GM20431 (cell line): ENCODE measurements around the gene ZBED3.
"Not testable (repeated sequence)": the region's sequence is repeated elsewhere in the genome, so short reads cannot be mapped to it uniquely, and the experiment has no call there.

Experiments
- in situ Hi-C: fragments of 300-500 bp; cut with MseI, MboI; formaldehyde crosslinking; loops from one replicate; pipeline ENCODE4 v1.15.0; 2020; ENCODE audit warnings: low sequenced_read_pairs; ENCODE audit not compliant: unreplicated experiment

The ZBED3 gene, protein sequence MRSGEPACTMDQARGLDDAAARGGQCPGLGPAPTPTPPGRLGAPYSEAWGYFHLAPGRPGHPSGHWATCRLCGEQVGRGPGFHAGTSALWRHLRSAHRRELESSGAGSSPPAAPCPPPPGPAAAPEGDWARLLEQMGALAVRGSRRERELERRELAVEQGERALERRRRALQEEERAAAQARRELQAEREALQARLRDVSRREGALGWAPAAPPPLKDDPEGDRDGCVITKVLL

DNA sequence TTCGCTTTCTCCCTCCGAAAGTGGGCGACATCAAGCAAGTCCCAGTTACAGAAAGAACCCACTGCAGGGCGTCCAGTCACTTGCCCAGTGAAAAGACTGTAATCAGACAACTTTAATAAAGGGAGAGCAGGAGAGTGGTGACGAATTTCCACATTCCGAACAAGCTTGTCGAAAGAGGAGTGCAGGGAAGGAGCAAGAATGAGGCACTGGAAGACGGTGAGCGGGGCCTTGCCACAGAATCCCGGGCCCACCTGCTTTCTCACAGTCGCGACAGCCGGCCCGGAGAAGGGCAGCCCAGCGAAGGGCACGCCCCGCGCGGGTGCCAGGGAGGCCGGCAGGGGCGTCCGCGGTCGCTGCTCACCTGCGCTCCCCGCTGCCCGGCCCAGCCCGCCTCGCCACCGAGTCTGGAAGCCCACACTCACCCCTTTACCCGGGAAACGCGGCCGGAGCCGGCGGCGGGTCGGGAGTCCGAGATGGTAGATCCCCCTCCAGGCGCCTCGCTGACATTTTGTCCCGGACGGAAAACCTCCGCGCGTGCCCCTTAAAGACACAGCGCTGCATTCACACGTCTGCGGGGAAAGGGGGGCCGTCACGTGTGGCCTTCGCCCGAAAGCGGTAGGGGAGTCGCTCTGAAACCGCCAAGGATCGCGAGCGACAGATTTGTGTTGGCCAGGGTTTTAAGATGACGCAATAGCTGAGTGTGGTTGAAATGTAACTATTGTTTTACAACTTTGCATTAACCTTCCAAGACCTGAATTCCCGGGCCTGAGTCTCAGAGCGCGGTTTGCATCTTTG, at the start of gene ZBED3:
Gene ZBED3, minus strand, starts transcription at position 597 of the 795 bp plus-strand sequence. CDS start 9,407 bp downstream, outside the sequence.
- in situ Hi-C loops, result no loop called here

DNA sequence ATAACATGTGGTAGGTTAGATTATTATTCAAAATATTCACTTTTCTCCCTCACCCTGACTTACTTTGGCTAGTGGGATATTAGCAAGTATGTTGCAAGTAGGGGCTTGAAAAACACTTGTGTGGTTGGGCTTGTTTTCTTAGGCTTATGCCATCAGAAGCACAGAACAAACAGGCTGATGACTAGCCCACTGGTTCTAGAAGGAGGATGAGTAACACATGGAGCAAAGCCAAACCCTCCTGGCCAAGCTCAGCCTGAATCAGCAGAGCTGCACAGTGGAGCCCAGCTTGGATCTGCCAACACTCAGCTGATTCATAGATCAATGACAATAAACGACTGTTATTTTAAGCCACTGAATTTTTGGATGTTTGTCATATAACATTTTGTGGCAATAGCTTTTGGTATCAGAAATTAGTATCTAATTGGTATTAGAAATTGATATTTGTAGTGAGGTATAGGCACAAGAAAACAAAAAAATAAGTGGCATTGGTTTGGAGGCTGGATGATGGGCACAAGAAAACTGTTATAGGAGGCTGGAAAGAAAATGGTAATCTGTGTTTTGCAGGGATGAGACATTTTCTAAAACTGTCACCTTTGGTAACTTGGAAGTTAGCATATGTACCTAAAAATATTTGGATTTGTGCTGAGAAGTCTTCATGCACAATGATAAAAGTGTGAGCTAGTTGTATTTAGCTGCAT, 46.1 kb upstream of the ZBED3 start:
- in situ Hi-C loops, result no loop called here

DNA sequence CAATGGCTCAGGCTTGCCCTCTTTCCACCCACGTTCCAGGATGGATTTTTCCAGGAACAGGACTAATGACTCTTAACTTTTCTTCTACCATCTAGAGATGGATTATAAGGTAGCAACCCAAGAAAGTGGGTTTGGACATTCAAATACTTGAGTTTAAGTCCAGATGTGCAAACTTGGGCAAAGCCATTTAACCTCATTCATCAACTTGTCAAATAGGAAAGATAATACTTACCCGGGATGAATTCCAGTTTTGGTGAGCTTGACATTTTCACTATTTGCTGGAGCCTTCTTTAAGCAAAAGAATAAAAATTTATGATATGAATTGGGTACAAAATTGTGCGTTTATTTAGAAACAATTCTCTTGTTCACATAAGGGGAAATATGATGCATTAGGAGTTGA, 44.3 kb upstream of the ZBED3 start:
- in situ Hi-C loops, result no loop called here

DNA sequence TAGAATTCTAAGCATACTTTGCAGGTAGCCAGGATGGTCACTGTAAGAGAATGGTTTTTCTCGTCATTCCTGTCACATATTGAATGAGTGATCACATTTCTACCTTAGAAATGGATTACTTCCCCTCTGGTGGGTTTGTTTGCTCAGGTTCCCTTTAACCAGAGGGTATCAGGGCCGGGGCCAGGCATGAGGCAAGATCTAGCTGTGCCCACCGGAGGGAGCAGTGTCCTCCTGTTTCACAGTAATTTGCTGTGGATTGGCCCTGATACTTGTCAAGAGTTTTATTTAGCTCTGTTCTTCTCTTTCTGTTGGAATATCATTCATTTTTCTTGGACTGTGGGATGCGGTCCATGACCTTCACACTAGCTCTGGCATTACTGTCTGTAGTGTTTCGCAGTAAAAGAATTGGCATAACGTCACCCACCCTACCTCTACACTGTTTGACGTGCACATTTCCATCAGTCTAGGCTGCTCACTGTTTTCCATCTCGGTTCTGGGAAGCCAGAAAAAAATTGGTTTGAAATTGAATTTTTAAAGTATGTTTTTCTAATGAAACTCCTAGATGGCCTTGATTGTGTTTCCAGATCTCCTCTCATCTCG, 42.4 kb upstream of the ZBED3 start:
- in situ Hi-C loops, result no loop called here

DNA sequence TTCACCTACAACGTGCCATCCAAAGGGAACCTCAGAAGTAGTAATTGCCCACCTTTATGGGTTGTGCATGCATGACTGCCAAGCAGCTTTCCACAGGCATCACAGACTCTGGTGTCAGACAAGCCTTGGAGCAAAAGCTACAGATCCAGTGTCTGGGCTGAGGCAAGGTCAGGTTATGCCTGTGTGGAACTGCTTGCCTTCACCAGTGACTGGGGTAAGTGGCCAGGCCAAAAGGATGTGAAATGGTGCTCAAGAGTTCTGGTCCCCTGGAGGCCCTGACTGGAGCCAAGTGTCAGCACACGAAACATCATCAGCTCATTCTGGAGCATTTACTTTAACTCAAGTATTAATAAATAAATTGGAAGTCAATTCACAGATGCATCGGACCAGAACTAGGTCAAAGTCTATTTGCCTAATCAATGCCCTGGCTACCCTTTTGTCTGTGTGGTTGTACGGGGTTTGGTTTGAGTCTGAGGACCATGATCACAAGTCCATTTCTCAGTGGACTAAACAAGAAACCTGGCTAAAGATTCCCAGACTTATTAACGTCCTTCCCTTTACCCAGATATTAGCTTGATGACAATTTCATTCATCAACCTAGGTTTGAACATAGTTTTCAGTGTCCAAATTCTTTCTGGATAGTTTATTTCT, 41.5 kb upstream of the ZBED3 start:
- in situ Hi-C loops, result no loop called here

DNA sequence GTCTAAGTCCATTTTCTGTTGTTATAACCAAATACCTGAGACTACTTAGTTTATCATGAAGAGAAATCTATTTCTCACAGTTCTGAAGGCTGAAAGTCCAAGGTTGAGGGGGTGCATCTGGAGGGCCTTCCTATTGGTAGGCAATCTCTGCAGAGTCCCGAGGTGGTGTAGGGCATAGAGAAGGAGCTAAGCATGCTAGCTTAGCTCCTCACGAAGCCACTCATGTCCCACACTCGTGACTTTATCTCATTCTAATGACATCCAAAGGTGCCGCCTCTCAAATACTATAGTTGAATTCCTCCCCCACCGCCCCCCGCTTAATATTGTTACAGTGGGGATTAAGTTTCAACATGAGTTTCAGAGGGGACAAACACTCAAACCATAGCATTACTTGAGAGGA, 36.0 kb upstream of the ZBED3 start:
- in situ Hi-C loops, result no loop called here

DNA sequence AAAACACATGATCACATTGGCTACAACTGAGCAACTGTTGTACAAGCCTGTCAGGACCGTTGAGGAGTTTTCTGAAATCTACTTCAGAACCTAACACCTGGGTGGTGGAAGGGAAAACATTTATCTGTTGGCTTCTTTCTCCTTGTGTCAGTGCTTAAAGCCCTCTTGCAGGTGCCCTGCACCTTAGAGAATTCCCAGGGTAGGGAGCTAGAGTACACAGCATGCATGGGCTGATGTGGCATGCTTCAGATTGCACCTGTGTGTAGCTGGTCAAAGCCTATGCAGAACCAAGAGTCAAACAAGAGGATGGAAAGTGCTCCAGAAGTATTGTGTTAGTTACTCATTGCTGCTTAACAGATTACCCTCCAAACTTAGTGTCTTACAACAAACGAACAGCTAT, 33.6 kb upstream of the ZBED3 start:
- in situ Hi-C loops, result no loop called here

DNA sequence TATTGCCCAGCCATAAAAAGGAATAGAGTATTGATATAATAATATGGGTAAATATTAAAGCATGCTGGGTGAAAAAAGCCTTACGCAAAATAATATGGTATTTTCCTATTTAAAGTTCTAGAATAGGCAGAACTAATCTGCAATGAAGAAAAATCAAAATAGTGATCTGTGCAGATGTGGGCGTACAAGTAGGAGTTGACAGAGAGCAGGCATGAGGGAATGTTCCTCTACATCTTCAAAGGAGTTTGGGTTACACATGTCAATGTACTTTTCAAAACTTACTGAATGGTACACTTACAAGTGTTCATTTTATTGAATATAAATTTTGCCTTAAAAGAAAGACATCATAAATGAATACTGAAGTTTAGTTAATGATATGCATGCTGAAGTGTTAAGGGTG, 33.0 kb upstream of the ZBED3 start:
- in situ Hi-C loops, result no loop called here

DNA sequence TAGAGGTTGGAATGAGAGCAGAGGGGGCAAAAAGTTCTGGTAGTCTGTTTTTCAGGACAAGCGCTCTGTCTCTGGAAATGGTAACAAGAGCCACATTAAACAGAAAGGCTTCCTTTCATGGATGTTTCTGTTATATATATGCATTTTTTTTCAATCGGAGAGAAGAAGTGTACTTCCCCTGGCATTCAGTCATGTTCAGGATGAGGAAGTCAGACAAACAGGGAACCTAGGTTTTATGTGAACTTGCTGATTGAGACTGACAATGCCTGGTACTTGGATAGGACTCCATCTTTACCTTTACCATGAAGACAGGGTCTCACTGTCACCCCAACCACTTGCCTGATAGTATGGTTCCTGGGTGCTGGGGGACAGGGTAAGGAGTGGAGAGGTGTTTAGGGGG, 30.1 kb upstream of the ZBED3 start:
- in situ Hi-C loops, result no loop called here

DNA sequence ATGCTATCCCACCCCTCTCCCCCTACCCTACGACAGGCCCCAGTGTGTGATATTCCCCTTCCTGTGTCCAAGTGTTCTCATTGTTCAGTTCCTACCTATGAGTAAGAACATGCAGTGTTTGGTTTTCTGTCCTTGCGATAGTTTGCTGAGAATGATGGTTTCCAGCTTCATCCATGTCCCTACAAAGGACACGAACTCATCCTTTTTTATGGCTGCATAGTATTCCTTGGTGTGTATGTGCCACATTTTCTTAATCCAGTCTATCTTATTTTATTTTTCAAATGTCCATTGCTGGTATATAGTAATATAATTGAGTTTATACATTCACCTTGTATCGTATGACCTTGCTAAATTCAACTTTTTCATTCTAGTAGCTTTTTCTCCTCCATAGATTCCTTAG, 19.9 kb upstream of the ZBED3 start:
- in situ Hi-C loops, result not testable (repeated sequence)

DNA sequence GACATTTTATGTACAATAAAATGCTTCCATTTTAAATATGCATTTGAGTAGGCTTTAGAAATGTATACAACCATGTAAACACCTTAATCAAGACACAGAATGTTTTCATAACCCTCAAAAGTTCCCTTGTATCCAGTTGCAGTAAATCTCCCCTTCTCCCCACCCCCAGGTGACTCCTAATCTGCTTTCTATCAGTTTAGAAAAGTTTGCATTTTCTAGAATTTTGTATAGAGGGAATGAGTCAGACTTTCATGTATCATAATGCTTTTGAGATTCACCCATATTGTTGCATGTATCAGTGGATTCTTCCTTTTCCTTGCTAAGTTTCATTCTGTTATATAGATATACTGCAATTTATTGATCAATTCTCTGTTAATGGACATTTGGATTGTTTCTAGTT, 17.7 kb upstream of the ZBED3 start:
- in situ Hi-C loops, result no loop called here

DNA sequence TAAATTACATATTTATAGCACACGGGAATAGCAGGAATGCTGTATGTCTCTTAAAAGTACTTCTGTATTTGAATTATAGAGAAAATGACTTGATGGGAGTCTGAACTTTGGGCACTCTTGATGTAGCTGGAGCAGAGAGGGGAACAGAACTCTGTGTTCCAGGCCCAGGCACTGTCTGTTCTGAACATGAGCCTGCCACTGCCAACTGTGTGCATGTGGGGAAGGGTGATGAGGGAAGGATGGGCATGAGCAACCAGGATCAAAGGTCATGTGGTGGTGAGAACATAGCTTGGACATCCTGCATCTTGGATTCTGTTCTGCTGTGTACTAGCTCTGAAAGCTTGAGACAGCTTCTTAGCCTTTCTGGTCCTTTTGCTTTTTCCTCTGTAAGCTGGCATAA, 16.4 kb upstream of the ZBED3 start:
- in situ Hi-C loops, result no loop called here

DNA sequence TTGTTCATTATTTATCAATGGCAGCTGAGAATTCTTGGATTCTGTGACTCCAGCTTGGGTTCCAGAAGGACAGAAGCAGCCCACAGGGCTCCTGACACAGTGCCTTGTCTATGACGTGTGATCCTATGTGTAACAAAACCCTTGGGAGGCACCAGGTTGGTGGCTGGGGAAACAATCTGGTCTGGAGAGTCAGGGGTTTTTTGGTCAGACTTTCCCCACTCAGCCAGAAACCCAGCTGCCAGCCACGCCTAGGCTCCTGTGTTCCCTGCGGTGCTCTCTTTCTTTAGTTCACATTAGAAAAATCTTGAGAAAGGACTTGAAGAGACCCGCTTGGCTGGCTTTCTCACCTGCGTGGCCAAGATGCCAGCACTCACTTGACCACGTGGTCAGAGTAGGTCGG, 15.5 kb upstream of the ZBED3 start:
- in situ Hi-C loops, result no loop called here

DNA sequence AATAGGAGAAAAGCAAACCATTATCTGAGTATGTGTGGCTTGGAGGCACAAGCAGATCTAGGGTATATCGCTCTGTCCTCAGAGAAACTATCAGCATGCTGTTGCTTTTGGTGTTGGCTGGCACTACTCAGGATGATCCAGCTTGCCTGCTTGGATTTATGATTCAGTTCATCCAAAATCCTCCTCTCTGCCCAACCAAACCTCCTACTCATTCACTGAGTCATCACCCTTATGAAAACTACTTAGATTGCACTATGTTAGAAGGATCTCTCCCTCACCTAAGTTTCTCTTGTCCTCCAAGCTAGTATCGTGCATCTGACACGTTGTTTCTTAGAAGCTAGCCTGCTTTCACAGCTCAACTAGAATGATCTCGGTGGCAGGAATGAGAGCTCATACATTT, 14.2 kb upstream of the ZBED3 start:
- in situ Hi-C loops, result no loop called here

DNA sequence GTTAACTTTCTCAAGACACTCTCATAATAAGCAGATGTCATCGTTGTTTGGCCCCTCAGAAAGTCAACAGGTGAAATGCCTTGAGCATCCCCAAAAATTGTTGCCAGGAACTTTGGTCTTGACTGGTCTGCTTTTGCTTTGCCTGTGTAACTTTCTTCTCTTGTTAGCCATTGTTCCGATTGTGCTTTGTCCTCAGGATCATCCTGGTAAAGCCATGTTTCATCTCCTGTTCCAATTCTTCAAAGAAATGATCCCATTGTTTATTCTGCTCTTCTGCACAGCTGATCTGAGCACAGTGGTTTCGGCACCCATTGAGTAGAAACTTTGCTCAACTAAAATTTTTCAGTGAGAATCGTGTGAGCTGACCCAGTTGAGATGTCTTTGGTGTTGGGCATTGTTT, 8.1 kb upstream of the ZBED3 start:
- in situ Hi-C loops, result no loop called here

DNA sequence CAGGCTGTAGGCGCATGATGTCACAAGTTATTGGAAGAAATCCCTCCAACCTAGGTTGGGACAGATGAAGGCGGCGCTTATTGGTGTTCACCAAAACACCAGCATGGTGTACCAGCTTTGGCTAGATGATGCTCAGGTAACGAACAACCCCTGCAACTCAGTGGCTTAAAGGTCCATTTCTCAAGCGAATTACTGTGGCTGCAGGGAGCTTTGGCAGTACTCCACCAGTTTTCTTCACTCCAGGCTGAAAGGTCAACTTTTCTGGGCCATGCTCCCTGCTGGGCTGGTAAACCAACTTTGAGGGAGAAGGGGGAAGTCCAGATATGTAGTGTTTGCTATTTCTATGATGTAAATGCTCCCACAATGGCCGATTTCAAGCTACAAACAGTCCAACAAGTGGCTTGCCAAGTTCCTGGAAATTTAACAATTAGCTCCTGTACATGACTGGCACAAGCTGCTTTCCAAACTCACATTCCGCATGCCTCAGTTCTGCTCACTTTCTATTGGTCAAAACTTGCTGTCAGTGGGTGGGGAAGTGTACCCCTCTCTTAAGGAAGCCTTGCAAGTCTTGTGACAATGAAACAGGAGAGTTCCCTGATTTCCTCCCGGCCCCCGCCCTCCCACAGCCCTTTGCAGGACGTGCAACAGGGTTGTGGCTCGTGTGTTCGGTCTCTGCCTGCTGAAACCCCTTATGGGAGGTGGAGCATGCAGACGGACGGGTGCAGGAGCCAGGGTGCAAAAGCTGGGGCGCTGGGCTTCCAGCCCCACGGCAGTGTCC, 588 bp upstream of the ZBED3 start:
- in situ Hi-C loops, result no loop called here

DNA sequence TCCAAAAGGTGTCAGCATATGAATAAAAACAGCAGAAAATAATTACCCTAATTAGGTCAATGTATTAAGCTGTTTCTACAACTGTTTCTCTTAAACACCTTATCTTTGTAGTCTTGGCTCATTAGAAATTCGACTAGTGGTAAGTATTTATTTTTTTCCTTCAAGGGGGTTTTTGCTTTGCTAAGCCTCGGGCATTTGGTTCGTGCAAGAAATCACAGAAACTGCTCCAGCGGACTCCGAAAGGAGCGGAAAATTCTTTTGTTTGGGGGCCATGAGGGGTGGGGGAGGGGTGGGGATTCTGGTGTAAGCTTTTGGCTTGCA, 757 bp downstream of the ZBED3 start:
- in situ Hi-C loops, result no loop called here

DNA sequence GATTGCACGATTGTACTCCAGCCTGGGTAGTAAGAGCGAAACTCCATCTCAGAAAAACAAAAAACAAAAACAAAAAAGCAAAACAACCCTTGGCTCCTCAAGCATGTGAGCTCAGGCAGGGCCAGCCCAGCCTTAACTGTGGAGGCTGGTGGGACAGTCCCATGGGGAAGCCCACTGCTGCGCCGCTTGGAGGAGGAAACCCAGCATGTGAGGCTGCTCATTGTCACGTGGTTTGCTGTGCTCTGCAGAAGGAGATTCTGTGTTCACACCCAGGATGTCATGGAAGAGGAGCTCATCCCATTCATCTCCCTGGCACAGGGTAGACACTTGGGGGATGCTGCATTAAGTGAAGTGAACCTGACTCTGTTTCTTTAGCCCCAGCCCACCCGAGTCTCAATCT, 4.0 kb downstream of the ZBED3 start:
- in situ Hi-C loops, result no loop called here

DNA sequence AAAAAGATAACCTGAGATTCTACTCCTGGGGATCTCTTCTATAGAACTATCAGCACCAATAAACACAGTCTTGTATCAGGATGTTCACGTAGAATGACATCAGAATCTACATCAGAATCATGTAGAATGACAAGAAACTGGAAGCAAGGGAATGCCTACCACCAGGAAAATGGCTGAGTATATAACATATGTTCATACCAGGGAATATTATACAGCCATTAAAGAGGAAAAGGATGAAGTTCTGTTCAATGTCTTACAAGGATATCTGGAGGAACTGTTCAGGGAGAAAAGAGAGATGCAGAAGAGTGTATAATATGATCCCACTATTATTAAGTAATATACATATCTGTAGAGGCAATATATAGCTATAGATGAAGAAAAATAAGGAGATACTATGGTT, 4.8 kb downstream of the ZBED3 start:
- in situ Hi-C loops, result no loop called here

DNA sequence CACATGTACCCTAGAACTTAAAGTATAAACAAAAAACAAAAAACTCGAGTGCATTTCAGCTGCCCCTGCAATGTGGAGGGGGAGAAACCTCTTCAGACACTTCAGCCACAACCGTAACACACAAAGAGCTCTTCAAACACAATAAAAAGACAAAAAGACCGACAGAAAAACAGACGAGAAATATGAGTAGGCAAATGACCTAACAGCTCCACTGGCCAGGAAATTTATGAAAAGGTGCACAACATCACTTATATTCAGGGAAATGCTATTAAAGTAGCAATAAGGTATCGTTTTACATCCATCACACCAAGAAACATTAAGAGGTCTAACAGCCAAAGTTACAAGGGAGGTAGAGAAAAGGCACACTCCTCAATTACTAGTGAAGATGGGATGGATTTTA, 6.2 kb downstream of the ZBED3 start:
- in situ Hi-C loops, result no loop called here
